Pancreas (tissue), 10 donors: ENCODE results near the gene NRTN. TPM values are rescaled to one million over a fixed set of nuclear protein-coding genes. Genes with fewer than 3 reads are reported as not detected.
A peak's percentile ranks its signal among the peaks of the same experiment; 100 is the strongest.

Experiments used
- ATAC-seq, 4 donors: fragments of 200-7000 bp; cut with Tn5 transposase; one replicate each; pipeline versions ENCODE4 v1.8.0 to v1.9.1; 2020; ENCODE audit warnings: mild to moderate bottlenecking in 4 of 4, moderate library complexity in 4 of 4
- DNase-seq, 6 donors: peaks; one replicate each; pipeline ENCODE4 v3.0.0-alpha.2; 2020
- FAIRE-seq: peaks from 2 replicates; lab custom pipeline; 2012; peaks lifted over from hg19 to GRCh38; lab: Jason Lieb, UNC
- H3K27ac ChIP-seq, 4 donors: fragments of 200-600 bp; sonication (generic); 1 replicate in 3 of 4; 2 replicates in 1 of 4; pipeline versions ENCODE4 v1.5.0 to v1.8.0; 2020
- H3K27me3 ChIP-seq, 4 donors: fragments of 200-600 bp; one replicate each; pipeline ENCODE4 v1.8.0; 2021
- H3K36me3 ChIP-seq, 3 donors: fragments of 200-600 bp; sonication (generic) in 1 of 3; one replicate each; pipeline versions ENCODE4 v1.5.0 to v1.8.0; 2020 to 2021
- H3K4me1 ChIP-seq, 3 donors: fragments of 200-600 bp; one replicate each; pipeline ENCODE4 v1.8.0; 2021
- H3K4me3 ChIP-seq, 4 donors: fragments of 200-600 bp; sonication (generic) in 2 of 4; one replicate each; pipeline versions ENCODE4 v1.5.0 to v1.8.0; 2020 to 2021
- H3K9me3 ChIP-seq, 4 donors: fragments of 200-600 bp; one replicate each; pipeline ENCODE4 v1.8.0; 2021
- CTCF ChIP-seq, 4 donors: fragments of 200-600 bp; sonication (generic) in 3 of 4; IDR thresholded peaks; one replicate each; pipeline versions ENCODE4 v1.5.0 to v1.8.0; 2021; ENCODE audit warnings: antibody characterized with exemption in 4 of 4
- WGBS, 2 donors: extraction: QIAGEN DNeasy Blood & Tissue Kit; methylation state at CpG; one replicate each; pipeline ENCODE4 v1.1.7; 2013; 5-methylcytosine and 5-hydroxymethylcytosine counted together
- intact Hi-C, 3 donors: fragments of 100-400 bp; cut with DNase I; formaldehyde crosslinking; loops; one replicate each; pipeline versions ENCODE4 v1.11.1 to v1.14.2; 2022
- polyA plus RNA-seq, 2 donors: library from polyadenylated mRNA; stranded (reverse); fragments of 200-250 nt; gene quantifications; one replicate each; pipeline ENCODE4 v1.2.3, GENCODE V29; 2013
- total RNA-seq, 6 donors: library from RNA; stranded (reverse); fragmentation: NEBNext Ultra II Directional in 4 of 6; extraction: Animal tissue kit (Norgen Biotek cat#: 25700) in 4 of 6; gene quantifications; one replicate each; pipeline versions ENCODE4 v1.2.1 to v1.2.4, GENCODE V29; 2021 to 2023
- donor health status: healthy with polysubstance abuse.
- donor health status: DM: no; HTN: no; CAD: no; lungs with moderate emphysema.
- donor health status: DM: no; HTN: no; CAD: no.
- donor health status: control.
- donor health status: control.
- donor health status: Bipolar disorder and iron deficiency.
- donor health status: DM: yes; HTN: yes; CAD: no.
- donor health status: DM: no; HTN: no; CAD: no.
- donor health status: DM: no; HTN: no; CAD: no.
- donor health status: DM: yes; HTN: yes; CAD: no.

The NRTN gene
- total and polyA plus RNA-seq, 8 donors: 5.0 to 15.2 (median 9.8) TPM

GRCh38 chr19:5801796-5802619 lies 2.9 kb upstream of the NRTN start:
- no peak for TF ChIP-seq CTCF (IDR thresholded peaks at IDR 0.05)
- no peaks in the 10 kb centered on the region for H3K36me3 ChIP-seq
- H3K27ac ChIP-seq: no peak overlapping the region
- no peaks in the 10 kb centered on the region for H3K9me3 ChIP-seq
- ATAC-seq: no peak
- WGBS, 2 donors: 63% methylated on average over 29 to 33 of the region's 33 CpGs
- intact Hi-C loops: no loop called here
- H3K4me1 ChIP-seq: peaks cover 6 to 26% (median 14%) of the 10 kb centered on the region in 3 donors
- H3K27me3 ChIP-seq: no peaks in the 10 kb centered on the region
- FAIRE-seq: no peak
- no peak overlapping the region for H3K4me3 ChIP-seq
- DNase-seq: peak in 1 of 6 donors; percentile 60

GRCh38 chr19:5803441-5803751 lies 1.5 kb upstream of the NRTN start:
- DNase-seq: no peak
- intact Hi-C loops: no loop called here
- no peak for ATAC-seq
- Histone ChIP-seq H3K4me3 (peak overlapping the region in 2 of 4 donors; percentile 34 to 61), H3K36me3 (no peaks in the 10 kb centered on the region), H3K4me1 (peaks cover 6 to 26% (median 14%) of the 10 kb centered on the region in 3 donors), H3K27ac (no peak overlapping the region), H3K27me3 (no peaks in the 10 kb centered on the region), H3K9me3 (no peaks in the 10 kb centered on the region)
- no peak for TF ChIP-seq CTCF (IDR thresholded peaks at IDR 0.05)
- FAIRE-seq: no peak
- 4 to 11% methylated on average over 8 of the region's 8 CpGs for WGBS, 2 donors

- Histone ChIP-seq H3K4me1 (peaks cover 1 to 21% (median 9%) of the 10 kb centered on the region in 3 donors), H3K27me3 (no peaks in the 10 kb centered on the region), H3K9me3 (no peaks in the 10 kb centered on the region), H3K36me3 (no peaks in the 10 kb centered on the region), H3K27ac (peak overlapping the region in 1 of 4 donors; percentile 67), H3K4me3 (peak overlapping the region in 2 of 4 donors; percentile 38 to 61)
- WGBS, 2 donors: 0 to 1% methylated on average over 49 to 54 of the region's 54 CpGs
- DNase-seq (peak; percentile 89 to 99 (median 96)), FAIRE-seq (no peak), ATAC-seq (peak; percentile 86 to 94 (median 89))
- intact Hi-C loops: no loop called here
- peak; percentile 94 to 97 (median 95) for TF ChIP-seq CTCF (IDR thresholded peaks at IDR 0.05)
Observed at GRCh38 chr19:5803752-5804515, 933 bp upstream of the NRTN start.

GRCh38 chr19:5805462-5806132 lies 730 bp downstream of the NRTN start:
- FAIRE-seq: no peak
- peak overlapping the region; percentile 33 to 78 (median 65) for H3K27ac ChIP-seq
- H3K9me3 ChIP-seq: no peaks in the 10 kb centered on the region
- DNase-seq: peak; percentile 75 to 94 (median 90)
- peaks cover 0 to 10% (median 0%) of the 10 kb centered on the region in 3 donors for H3K4me1 ChIP-seq
- peak; percentile 62 to 73 (median 67) for ATAC-seq
- peak; percentile 76 to 85 (median 80) for TF ChIP-seq CTCF (IDR thresholded peaks at IDR 0.05)
- intact Hi-C loops: loop anchor here in 1 of 3 donors (5.0 kb wide), 1 partner anchor 87 kb away; no protein-coding TSS in a partner anchor
- H3K36me3 ChIP-seq: no peaks in the 10 kb centered on the region
- peak overlapping the region; percentile 30 to 61 (median 54) for H3K4me3 ChIP-seq
- 1% methylated on average over 40 to 46 of the region's 46 CpGs for WGBS, 2 donors
- no peaks in the 10 kb centered on the region for H3K27me3 ChIP-seq
